ENCODE results near the gene GABBR2. TPM values are rescaled to one million over a fixed set of nuclear protein-coding genes. Genes with fewer than 3 reads are reported as not detected.
A peak's percentile ranks its signal among the peaks of the same experiment; 100 is the strongest.

The GABBR2 gene
- total RNA-seq, 1 donor from 2014 or later = not detected

DNA sequence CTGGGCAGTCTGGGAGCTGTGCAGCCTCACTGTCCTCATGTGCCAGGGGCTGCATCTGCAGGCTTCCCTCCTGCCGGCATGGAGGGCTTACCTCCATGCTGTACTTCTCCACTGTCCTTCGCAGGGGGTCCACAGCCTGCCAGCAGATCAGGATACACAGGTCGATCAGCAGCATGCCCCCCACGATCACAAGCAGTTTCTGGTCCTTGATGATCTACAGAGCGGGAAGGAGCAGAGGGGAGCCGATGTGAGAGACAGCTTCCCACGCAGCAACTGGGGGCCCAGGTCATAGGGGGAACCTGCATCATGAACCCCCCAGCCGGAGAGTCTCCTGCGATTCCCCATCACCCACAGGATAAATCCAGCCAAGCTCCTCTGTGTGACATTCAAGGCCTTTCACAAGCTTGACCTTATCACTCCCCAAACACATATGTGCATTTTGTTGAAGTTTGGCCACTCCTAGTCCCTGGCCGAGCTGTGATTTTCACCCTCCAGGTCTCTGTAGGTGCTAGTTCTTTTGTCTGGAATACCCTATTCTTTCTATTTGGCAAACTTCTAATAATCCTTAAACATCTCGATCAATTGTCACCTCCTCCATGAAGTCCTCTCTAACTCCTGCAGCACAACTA, 346.0 kb downstream of the GABBR2 start:
- Histone ChIP-seq H3K27me3 (ENCODE audit: control insufficient read depth, insufficient read depth, low read length) (no peaks in the 10 kb centered on the region), H3K36me3 (ENCODE audit: control insufficient read depth, insufficient read depth, low read length) (no peaks in the 10 kb centered on the region), H3K4me3 (ENCODE audit: low read depth, low read length) (no peak overlapping the region)
- TF ChIP-seq, protein P1, sequence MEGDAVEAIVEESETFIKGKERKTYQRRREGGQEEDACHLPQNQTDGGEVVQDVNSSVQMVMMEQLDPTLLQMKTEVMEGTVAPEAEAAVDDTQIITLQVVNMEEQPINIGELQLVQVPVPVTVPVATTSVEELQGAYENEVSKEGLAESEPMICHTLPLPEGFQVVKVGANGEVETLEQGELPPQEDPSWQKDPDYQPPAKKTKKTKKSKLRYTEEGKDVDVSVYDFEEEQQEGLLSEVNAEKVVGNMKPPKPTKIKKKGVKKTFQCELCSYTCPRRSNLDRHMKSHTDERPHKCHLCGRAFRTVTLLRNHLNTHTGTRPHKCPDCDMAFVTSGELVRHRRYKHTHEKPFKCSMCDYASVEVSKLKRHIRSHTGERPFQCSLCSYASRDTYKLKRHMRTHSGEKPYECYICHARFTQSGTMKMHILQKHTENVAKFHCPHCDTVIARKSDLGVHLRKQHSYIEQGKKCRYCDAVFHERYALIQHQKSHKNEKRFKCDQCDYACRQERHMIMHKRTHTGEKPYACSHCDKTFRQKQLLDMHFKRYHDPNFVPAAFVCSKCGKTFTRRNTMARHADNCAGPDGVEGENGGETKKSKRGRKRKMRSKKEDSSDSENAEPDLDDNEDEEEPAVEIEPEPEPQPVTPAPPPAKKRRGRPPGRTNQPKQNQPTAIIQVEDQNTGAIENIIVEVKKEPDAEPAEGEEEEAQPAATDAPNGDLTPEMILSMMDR (IDR thresholded peaks at IDR 0.05; ENCODE audit: insufficient read depth, low read length, severe bottlenecking) = no peak
- FAIRE-seq (no peak), DNase-seq (ENCODE audit: low read depth) (no peak)

DNA sequence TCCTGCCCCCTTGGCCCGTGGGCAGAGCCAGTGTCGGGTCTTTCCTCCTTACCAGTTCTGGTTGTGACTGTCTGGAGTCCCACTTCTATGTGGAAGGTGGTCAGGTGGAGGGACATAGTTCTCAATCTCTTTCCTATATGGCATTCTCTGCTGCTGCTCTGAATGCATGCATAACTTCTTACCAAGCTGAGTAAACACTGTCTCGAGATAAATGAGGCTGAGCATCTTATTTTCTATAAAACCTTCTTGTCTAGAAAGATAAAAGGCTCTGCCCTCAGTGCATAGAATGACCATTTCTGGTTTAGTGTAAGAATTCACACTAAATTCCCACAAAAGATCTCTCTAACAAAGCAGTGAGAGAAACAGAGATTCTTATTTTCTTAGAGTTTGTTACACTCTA, 347.1 kb downstream of the GABBR2 start:
- H3K36me3 ChIP-seq (ENCODE audit: control insufficient read depth, insufficient read depth, low read length) = no peaks in the 10 kb centered on the region
- no peak for FAIRE-seq
- H3K27me3 ChIP-seq (ENCODE audit: control insufficient read depth, insufficient read depth, low read length) = no peaks in the 10 kb centered on the region
- H3K4me3 ChIP-seq (ENCODE audit: low read depth, low read length) = no peak overlapping the region
- no peak for DNase-seq (ENCODE audit: low read depth)
- TF ChIP-seq, protein P1 (IDR thresholded peaks at IDR 0.05; ENCODE audit: insufficient read depth, low read length, severe bottlenecking) = no peak

DNA sequence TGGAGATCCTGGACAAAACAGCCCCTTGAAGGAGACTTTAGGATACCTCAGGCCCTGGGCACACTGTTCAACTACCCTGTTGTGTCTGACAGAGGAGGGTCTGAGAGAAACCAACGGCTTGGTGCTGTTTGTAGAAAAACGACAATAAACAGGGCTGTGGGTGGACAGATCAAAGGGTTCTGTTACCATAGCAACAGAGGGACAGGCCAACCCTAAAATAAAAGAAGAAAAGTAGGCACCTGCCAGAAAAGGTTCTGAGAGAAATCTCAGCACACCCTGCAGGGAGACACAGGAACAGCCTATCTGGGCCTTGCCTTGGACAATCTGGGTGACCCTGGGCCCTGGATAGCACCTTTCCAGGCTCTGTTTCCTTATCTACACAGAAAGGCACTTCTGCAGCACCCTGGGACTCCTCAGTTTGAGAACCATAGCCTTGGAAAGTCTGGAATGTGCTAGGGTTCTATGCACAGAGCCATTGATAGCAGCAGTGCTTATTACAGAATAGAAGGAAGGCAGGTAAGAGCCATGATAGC, 348.5 kb downstream of the GABBR2 start:
- H3K36me3 ChIP-seq (ENCODE audit: control insufficient read depth, insufficient read depth, low read length) = no peaks in the 10 kb centered on the region
- DNase-seq (ENCODE audit: low read depth) = no peak
- TF ChIP-seq, protein P1 (IDR thresholded peaks at IDR 0.05; ENCODE audit: insufficient read depth, low read length, severe bottlenecking) = no peak
- H3K4me3 ChIP-seq (ENCODE audit: low read depth, low read length) = no peak overlapping the region
- H3K27me3 ChIP-seq (ENCODE audit: control insufficient read depth, insufficient read depth, low read length) = no peaks in the 10 kb centered on the region
- no peak for FAIRE-seq

DNA sequence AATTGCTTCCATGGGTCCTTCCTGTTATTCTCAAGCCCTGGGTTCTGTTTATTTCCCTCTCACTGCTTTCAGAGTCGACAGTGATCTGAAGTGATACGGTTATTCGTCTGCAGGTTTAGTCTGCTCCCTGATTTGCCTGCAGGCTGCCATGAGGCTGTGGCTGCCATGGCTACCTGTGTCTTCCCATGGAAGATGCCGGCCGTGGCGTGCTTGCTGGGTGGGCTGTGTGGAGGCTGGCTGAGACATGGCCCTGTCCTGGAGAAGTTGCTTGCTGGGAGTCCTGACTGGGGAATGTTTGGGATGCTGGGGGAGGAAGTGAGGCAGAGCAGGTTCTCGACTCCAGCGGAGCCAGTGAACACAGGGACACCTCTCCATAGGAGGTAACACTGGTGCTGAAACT, 349.2 kb downstream of the GABBR2 start:
- TF ChIP-seq, protein P1 (IDR thresholded peaks at IDR 0.05; ENCODE audit: insufficient read depth, low read length, severe bottlenecking) = no peak

DNA sequence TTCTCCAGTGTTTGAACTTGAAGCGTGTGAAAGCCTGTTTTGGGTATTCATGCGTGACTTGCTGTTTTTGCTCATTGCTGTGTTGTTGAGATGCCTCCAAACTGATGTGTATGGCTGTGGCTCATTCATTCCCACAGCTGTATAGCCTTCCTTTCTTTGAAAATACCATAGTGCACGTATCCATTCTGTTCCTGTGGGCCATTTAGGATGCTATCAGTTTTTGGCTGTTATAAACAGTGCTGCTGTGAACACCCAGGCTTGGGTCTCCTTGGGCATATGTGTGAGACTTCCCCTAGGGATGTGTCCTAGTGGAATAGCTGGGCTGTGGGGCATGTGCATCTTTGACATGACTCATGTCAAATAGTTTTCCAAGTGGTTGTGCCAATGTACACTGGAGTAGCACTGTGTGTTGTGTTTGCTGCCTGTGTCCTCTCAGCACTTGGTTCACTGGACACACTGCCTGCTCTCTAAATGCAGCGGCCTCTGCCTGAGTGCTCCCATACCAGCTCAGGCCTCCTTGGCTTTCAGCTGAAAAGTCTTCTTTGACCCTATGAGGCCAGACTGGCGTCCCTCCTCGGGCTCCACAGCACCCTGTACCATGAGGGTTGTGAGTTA, 350.7 kb downstream of the GABBR2 start:
- no peaks in the 10 kb centered on the region for H3K36me3 ChIP-seq (ENCODE audit: control insufficient read depth, insufficient read depth, low read length)
- no peak overlapping the region for H3K4me3 ChIP-seq (ENCODE audit: low read depth, low read length)
- H3K27me3 ChIP-seq (ENCODE audit: control insufficient read depth, insufficient read depth, low read length) = no peaks in the 10 kb centered on the region
- peak; percentile 74 for DNase-seq (ENCODE audit: low read depth)
- TF ChIP-seq, protein P1 (IDR thresholded peaks at IDR 0.05; ENCODE audit: insufficient read depth, low read length, severe bottlenecking) = no peak
- FAIRE-seq = no peak

More for the DNA sequence above, 349.2 kb downstream of the GABBR2 start:
- no peaks in the 10 kb centered on the region for H3K36me3 ChIP-seq (ENCODE audit: control insufficient read depth, insufficient read depth, low read length)
- H3K4me3 ChIP-seq (ENCODE audit: low read depth, low read length) = no peak overlapping the region
- FAIRE-seq (no peak), DNase-seq (ENCODE audit: low read depth) (no peak)
- H3K27me3 ChIP-seq (ENCODE audit: control insufficient read depth, insufficient read depth, low read length) = no peaks in the 10 kb centered on the region

Measured in bronchial epithelial cell (primary cell).